Measurements from ENCODE around the gene CBLB. TPM values are rescaled to one million over a fixed set of nuclear protein-coding genes. Genes with fewer than 3 reads are reported as not detected.
A peak's percentile ranks its signal among the peaks of the same experiment; 100 is the strongest.
"Not testable (repeated sequence)": the region's sequence is repeated elsewhere in the genome, so short reads cannot be mapped to it uniquely, and the experiment has no call there.

The CBLB gene
- total RNA-seq, 1 experiment from 2014 or later, result 6.0 TPM

DNA sequence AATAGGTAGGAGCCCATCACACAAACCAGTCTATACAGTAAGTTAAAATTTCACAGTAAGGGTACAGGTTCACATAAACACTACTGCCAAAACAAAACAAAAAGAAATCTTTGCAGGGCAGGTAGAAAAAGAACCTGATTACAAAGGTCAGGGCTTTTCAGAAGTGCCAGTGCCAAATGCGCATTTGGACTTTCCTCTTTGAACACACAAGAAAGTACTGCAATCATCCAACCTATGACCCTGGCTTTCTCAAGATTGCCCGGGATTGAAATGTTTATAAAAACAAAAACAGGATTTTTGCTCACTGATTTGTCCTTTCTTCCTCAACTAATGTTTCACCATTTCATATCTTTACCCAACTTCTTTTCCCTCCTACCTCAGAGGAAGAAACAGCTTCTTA is 47.4 kb downstream of the CBLB start:
- DNase-seq (ENCODE audit: low read depth), result no peak

DNA sequence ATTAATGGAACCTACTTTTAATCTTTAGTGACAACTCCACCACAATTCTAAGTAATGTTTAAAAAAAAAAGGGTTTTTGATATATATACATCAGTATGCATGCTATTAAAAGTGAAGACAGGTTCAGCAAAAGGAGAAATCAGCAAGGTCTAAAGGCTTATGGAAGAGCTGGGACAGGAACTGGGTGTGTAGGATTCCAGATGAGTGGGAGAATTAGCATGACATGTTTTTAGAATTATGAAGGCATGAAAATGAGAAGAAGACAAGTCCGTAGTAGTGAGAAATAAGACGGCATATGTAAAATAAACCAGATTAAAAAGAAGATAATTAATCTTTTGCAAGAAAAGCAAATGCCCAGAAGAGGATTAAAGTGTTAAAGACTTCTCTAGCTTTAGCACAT is 52.0 kb downstream of the CBLB start:
- DNase-seq (ENCODE audit: low read depth), result no peak

DNA sequence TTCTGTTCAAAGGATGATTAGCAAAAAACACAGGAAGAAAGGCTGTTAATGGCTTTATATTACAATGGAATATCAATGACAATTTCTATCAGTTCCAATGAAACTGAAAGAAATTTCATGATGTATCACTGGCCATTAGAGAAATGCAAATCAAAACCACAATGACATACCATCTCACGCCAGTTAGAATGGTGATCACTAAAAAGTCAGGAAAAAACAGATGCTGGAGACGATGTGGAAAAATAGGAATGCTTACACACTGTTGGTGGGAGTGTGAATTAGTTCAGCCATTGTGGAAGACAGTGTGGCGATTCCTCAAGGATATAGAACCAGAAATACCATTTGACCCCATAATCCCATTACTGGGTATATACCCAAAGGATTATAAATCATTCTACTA is 53.5 kb downstream of the CBLB start:
- not testable (repeated sequence) for DNase-seq (ENCODE audit: low read depth)

DNA sequence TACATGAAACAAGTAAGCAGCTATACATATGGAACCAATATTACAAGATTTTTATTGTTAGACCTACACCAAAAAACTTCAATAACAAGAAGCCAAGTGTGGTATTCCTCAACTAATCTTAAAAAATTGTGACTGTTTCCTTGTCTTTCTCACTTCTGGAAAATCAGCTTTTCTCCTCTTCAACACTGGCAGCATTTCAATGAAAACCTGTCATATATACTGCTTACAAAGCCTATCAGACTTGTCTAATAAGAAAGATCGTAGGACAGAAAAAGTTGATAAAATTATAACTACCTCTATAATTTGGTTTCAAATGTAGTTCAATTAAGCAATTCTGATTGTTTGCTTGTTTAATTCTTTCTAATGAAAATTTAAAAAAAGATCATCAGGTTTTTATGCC is 55.1 kb downstream of the CBLB start:
- no peak for DNase-seq (ENCODE audit: low read depth)

DNA sequence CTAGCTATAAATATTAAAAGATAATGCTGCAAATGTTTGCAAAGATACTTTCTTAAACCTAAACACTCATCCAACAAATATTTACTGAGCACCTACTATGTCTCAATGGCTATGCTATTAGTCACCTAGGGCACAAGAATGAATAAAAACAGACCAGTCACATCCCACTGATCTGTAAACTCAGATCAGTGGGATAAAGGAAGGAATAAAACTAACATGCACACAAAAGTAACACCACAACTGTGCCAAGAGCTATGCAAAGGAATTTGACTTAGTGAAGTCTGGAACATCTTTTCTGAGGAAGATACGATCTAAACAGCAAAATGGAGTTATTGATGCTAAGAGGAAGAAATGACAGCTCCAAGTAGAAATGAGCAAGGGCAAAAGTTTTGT is 56.6 kb downstream of the CBLB start:
- DNase-seq (ENCODE audit: low read depth), result peak; percentile 41

DNA sequence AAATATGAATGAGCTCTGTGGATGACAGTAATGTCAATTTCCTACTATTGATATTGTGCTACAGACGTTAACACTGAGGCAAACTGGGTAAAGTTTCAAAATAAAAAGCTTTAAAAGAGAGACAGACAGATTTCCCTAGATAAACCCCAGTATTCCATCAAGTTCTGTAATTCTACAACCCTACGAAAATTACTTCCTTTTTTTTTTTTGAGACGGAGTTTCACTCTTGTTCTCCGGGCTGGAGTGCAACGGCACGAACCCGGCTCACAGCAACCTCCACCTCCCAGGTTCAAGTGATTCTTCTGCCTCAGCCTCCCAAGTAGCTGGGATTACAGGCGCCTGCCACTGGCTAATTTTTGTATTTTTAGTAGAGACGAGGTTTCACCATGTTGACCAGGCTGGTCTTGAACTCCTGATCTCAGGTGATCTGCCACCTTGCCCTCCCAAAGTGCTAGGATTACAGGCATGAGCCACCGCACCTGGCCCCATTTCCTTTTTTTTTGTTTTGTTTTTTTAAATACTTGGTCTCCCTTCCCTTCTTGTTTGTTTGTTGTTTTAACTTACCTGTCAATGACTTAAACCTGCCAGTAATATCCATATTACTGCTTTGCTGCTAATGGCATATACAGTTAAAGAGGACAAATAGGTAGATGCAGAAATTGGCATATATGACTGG is 57.2 kb downstream of the CBLB start:
- no peak for DNase-seq (ENCODE audit: low read depth)

DNA sequence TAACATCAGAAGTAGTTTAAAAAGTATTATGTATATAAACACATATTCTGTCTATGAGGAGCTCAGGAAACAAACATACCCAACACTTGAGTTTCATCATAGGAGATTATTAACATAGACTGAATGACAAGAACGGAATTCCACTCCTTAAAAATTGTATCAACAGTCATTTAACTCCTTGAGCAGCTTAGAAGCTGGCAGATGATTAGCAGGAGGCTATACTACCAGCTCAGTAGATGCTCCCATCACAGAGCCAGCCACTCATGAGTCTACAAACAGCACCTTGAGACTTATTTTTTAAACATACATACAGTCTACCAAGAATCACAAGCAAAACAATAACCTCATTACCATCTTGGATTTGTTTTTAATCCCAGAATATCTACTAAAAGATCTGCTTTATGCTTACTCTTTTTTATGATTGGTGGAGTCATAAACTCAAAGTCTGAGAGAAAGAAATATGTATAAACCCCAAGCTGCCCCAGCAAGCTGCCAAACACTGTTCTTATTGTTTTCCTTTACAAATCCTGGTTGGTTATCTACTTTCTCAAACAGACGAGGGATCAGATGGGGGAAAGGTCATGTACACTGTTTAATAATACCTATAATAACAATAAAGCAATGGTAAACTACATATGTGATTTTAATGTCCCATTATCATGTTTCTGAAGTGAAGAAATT is 59.5 kb downstream of the CBLB start:
- no peak for DNase-seq (ENCODE audit: low read depth)

DNA sequence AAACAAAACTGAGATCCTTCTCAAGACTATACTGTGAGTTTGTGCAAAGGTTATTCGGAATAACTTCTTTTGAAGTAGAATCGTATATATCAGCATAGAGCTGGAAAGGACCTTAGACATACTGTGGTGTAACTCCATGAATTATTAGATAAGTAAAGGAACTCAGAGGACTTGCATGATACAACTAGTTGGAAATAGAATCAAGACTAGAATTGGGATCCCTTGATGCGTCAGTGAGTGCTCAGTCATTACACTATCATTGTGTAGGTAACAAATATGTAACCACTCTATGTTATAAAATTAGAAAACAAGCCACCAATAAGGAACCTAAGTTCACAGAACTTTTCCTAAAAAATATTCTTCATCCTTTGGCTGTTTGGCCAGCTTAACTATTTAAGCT is 61.1 kb downstream of the CBLB start:
- DNase-seq (ENCODE audit: low read depth), result no peak

DNA sequence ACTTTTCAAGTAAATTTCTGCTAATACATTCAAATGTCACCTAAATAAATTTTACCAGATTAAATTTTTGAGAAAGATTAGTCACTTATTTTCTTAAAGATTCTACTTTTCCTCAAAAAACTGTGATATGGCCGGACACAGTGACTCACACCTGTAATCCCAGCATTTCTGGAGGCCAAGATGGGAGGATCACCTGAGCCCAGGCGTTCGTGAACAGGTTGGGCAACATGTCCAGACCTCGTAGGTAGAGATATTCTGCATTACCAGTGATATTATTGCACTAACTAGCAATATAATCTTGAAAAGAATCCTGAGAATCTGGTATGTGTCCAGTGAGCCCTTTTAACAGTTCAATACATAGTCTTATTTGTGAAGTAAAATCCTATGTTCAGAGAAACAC is 61.7 kb downstream of the CBLB start:
- DNase-seq (ENCODE audit: low read depth), result no peak

DNA sequence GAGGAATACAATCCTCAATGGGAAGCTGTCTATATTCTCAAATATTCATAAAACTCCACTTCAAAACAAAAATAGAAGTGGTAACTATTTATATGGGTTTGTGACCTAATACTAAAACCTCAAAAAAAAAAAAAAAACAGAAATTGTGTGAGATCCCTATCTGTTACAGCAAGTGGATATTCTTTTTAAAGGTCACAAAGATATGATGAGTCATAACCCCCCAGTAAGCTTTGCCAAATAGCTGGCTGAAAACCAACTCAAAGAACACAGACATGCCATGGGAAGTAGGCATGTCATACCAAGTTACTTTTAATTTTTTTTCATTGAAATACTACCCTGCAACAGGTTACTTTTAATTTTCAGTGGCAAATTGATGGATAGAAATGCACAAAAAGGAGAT is 62.5 kb downstream of the CBLB start:
- peak; percentile 91 for DNase-seq (ENCODE audit: low read depth)

DNA sequence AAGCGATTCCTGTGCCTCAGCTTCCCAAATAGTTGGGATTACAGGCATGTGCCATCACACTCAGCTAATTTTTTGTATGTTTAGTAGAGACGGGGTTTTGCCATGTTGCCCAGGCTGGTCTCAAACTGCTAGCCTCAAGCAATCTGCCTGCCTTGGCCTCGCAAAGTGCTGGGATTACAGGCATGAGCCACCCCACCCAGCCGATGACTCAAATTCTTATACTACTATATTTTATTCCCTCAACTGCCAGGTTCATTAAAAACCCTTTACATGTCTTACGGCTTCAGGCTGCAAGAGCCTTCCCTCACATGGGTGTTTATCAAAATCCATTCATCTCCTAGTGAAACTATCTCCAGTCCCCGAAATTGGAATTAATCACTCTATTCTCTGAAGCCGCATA is 63.4 kb downstream of the CBLB start:
- peak; percentile 46 for DNase-seq (ENCODE audit: low read depth)

DNA sequence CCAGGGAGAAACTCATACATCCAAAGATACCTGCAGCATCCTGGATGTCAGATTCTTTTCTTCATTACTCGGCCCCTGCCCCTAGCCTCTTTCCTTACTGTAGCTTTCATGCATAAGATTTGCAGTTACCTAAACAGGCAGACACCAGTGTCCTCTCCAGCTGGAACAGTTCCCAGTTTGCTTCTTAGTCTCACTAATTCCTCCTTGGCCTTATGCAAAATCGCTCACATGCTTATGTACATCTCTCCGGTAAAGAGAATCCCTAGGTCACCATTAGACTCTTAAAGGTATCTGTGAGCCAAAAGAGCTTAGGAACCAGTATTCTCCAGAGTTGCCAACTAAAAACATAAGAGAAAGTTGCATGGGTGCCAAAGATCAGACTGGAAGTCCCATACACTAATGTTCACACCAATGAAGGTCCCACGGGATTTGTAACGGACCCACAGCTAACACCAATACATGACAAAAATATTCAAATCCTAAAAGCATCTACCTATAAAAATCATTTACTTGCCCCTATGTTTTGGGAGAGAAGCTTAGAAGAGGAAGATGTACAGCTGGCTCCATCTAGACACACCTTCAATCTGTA is 66.6 kb downstream of the CBLB start:
- DNase-seq (ENCODE audit: low read depth), result no peak

DNA sequence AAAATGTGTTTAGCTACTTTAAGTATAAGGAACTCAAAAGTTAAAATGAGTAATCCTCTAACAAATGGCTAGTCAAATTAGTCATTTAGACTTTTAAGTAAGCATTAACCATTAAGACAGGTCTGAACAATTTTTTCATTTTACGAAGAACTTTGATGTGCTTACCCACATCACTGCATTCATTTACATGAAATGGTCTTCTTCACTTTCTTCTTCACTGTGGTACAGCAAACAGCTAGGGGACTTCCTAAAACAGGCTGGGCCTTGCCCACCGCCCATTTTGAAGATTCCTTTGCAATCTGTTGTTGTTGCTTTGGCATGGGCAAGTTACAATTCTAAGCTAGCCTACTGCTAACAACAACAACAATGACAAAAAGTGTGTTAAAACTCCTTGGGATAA is 67.4 kb downstream of the CBLB start:
- DNase-seq (ENCODE audit: low read depth), result no peak

DNA sequence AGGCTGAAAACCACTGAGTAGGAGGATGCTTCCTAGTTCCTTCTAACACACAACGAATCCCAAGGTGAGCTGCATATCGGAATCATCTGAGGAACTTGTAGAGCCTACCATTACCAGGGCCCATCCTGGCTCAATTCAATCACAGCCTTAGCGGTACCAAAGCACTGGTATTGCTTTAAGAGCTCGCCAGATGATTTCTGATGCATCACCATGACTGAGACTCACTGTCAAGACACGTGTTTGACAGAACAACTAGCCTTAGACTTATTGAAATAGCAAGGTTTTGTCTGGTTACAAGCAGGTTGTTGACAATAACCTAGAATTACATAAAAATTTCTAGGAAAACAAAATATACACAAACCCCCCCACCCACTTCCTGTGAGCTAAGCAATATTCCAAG is 68.5 kb downstream of the CBLB start:
- DNase-seq (ENCODE audit: low read depth), result no peak

DNA sequence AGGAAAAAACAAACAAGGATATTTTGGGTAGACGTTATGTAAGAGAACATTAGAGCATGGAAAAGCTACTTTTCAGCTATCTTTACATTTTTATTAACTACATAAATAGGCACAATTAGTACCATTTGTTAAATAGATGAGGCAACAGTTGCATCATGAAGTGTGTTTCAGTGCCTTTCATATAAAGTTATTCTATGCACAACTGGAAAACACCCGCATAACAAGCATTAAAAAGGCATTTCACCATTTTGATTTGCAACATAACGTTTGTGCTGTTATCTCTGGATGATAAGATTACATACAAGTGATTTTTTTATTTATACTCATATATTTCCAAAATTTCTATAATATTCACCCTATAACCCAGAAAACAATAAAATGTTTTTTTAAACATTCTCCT is 69.5 kb downstream of the CBLB start:
- no peak for DNase-seq (ENCODE audit: low read depth)

DNA sequence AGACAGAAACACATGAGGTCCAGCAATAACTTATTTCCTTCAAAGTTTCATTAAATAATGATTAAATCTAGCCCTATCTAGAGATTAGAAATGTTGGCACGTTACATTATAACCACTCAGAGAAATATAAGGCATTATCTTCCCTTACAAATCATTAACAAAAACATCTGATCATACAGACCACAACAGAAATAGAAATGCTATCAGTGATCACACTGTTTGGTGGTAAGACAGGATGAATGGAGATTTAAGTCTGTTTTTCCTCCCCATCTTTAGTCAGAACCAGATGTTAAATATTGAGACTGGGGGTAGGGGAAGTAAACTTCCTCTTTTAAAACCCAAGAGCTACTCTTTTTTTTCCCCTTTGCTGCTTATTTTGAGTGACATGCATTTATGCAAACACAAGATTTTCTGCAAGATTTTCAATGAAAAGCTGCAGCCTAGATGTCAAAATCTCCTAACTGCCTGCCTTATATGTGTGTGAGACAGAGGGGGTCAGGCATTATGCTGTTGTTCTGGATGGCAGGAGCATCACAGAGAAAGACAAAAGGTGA is 70.4 kb downstream of the CBLB start:
- DNase-seq (ENCODE audit: low read depth), result no peak

DNA sequence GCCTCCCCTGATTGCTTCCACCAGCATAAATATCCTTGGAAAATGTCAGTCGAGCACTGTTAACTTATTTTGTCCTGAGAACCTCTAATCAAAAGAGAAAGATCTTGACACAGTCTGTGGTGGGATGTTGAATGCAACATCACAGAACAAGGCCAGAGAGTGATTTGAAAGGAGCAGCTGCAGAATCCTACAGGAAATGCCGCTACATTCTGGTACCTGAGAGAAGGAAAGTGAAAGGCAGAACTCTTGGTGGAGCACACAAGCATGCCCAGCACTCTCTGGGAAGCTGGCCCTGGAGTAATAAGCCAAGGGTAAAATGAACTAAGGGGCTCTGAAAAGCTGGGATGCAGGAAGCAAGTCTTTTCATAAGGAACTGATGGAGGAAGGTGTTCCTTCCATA is 75.8 kb downstream of the CBLB start:
- peak; percentile 10 for DNase-seq (ENCODE audit: low read depth)

DNA sequence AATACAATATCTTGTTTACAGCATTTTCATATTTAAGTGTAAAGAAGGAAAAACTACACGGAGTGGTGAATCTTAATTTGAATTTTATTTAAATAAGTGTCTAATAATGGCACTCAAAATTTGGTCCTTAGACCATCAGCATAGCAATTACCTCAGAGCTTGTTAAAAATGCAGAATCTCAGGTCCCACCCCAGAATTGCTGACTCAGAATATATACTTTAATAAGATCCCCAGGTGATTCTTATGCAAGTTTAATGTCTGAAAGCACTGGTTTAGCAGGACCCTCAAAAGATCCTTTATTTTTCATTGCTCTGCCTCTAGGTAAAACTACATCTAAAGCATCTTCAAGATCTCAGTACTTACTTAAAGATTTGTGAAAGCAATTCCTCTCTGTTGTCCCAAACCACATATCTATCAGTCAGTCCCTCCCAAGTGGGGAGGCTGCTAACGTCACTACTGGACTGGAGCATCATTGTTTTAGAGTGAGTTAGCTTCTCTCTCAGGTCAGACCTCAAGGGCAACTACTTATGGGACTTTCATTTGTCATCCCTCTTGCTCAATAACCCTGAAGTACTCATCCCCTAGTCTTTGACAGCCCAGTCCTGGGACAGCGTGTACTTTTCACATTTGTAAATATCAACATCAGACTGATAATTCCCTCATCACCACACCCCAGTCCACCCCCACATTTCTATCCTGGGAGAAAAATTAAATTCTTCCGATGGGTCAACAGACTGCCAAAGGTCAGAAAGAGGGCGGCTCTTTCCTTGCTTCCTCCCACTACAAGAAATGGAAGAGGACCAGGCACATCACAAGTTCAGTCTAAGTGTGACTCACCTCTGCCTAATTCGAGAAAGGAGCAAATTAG is 76.7 kb downstream of the CBLB start:
- peak; percentile 89 for DNase-seq (ENCODE audit: low read depth)

DNA sequence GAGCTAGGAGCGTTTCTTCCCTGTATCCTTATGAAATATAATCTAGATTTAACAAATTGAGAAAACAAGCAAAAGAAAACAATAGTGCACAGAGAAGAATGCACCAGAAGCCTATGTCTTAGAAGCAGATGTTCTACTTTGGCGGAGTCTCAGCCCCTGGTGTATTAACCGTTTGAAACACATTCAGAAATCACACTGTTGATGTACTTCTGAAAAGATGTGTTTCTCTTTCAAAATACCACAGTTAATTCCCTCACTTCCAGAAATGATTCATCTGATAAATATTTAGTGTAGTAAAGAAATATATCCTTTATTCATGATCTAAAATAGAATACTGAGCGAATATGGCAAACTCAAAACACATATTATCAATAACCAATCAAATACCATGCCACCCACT is 77.7 kb downstream of the CBLB start:
- DNase-seq (ENCODE audit: low read depth), result peak; percentile 30

DNA sequence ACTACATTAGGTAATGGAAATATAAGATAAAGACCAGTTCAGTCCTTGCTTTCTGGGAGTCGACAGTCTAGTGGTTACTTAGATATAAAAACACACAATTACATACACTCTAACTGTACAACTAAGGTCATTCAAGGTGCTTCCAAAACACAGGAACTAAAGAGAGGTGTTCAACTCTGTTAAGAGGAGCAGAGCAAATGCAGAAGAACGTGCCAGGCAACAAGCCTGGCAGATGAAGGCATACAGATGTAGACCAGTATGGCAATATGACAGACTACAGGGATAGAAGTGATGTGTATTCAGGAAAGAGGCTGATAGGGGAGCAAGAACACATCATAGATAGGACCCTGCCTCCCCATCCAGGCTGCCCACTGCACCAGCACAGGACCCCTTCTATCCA is 78.3 kb downstream of the CBLB start:
- DNase-seq (ENCODE audit: low read depth), result no peak

DNA sequence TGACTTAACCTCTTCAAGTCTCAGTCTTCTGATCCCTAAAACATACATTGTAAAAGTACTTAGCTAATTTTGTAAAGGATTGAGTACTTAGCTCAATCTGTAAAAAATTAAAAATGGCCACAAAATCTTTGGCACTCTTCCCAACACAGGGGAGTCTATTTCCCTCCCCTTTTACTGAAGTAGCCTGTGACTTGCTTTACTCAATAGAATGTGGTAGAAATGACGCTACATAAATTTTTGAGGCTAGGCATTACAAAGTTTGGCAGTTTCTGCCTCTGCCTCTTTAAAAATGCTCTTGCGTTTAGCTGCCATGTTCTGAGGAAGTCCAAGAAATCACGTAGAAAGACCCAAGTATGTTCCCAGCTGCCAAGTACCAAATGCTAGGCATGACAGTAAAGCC is 80.2 kb downstream of the CBLB start:
- no peak for DNase-seq (ENCODE audit: low read depth)

DNA sequence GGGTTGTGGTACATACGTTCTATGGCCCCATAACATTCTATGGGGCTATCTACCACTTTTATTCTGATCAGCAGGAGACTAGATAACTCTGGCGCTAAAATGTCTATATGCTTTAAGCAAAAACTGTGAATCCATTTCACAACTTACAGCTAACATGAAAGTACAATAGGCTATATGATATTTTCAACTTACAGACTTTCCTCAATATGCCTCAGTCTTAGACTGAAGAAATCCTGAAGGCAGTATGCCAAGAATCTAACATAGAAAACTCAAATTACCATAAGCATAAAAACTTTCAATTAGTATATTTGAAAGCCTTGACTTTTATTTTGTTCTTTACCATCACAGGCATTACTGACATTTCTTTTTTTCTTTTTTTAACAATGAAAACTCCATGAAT is 81.4 kb downstream of the CBLB start:
- no peak for DNase-seq (ENCODE audit: low read depth)

Measured in RPMI7951 (cell line).